HepG2 (cell line): ENCODE results near the gene NEDD4. TPM values are rescaled to one million over a fixed set of nuclear protein-coding genes. Genes with fewer than 3 reads are reported as not detected.
A peak's percentile ranks its signal among the peaks of the same experiment; 100 is the strongest.

ENCODE experiments used
- ATAC-seq: fragments of 200-7000 bp; cut with Tn5 transposase; 3 replicates; pipeline ENCODE4 v1.9.1; 2020; ENCODE audit warnings: mild to moderate bottlenecking, moderate library complexity
- BruUV-seq: library from RNA; stranded (reverse); fragments of 400-500 nt; replicated peaks from 2 replicates; lab custom pipeline; 2021; lab: Mats Ljungman, UMichigan
- CTCF ChIA-PET: fragments of 300-600 bp; formaldehyde crosslinking; extraction: SDS; loops from one replicate; lab custom pipeline; 2021; ENCODE audit warnings: low total read pairs, inconsistent platforms, low intra/inter-chr PET ratio; lab: Yijun Ruan, JAX
- POLR2A ChIA-PET: fragments of 350-600 bp; sonication (Branson Sonifier 250); formaldehyde crosslinking; loops from one replicate; lab custom pipeline; 2020; ENCODE audit warnings: antibody characterized with exemption, inconsistent platforms; lab: Yijun Ruan, JAX
- DNase-seq: peaks from one replicate; pipeline ENCODE4 v3.0.0-alpha.2; 2015; ENCODE audit warnings: low spot score
- FAIRE-seq: peaks from 3 replicates; lab custom pipeline; 2011; peaks lifted over from hg19 to GRCh38; lab: Jason Lieb, UNC
- H2AFZ ChIP-seq: one replicate; pipeline ENCODE4 v1.6.1; 2011; ENCODE audit warnings: low read length, inconsistent platforms
- H3K27ac ChIP-seq: fragments of 300-600 bp; 3 replicates; pipeline ENCODE4 v1.8.0; 2011; ENCODE audit warnings: mixed run types, mild to moderate bottlenecking, mixed read lengths, low read length, inconsistent platforms; ENCODE audit not compliant: insufficient read depth; ENCODE audit errors: extremely low read length
- H3K27me3 ChIP-seq, 2 experiments: fragments of 200-600 bp in 1 of 2; 2 replicates in 1 of 2; 3 replicates in 1 of 2; pipeline versions ENCODE4 v1.6.0 to v1.8.0; 2011; ENCODE audit warnings: low read length in 2 of 2, mild to moderate bottlenecking in 2 of 2, moderate library complexity in 2 of 2, inconsistent platforms in 1 of 2; ENCODE audit not compliant: insufficient read depth in 2 of 2, control insufficient read depth in 1 of 2
- H3K36me3 ChIP-seq, 2 experiments: fragments of 200-600 bp in 1 of 2; replicated peaks in 1 of 2; 2 replicates in 1 of 2; 3 replicates in 1 of 2; pipeline versions ENCODE4 v1.5.1 to v1.8.0; 2011; ENCODE audit warnings: low read length in 2 of 2, inconsistent platforms in 1 of 2; ENCODE audit not compliant: insufficient read depth in 2 of 2, control insufficient read depth in 1 of 2
- H3K4me1 ChIP-seq: 2 replicates; pipeline ENCODE4 v1.5.1; 2012; ENCODE audit warnings: low read length, inconsistent platforms; ENCODE audit not compliant: insufficient read depth
- H3K4me2 ChIP-seq: 2 replicates; pipeline ENCODE4 v1.6.0; 2011; ENCODE audit warnings: low read depth, low read length, inconsistent platforms
- H3K4me3 ChIP-seq, 3 experiments: fragments of 200-600 bp in 1 of 3; sonication (generic), shearing (Covaris generic) in 1 of 3; replicated peaks in 1 of 3; 2 replicates each; pipeline ENCODE4 v1.5.1; 2011 to 2016; ENCODE audit warnings: low read length in 3 of 3, inconsistent platforms in 2 of 3, low read depth in 2 of 3, mild to moderate bottlenecking in 2 of 3, control low read depth in 1 of 3, mixed read lengths in 1 of 3; ENCODE audit not compliant: insufficient read depth in 1 of 3
- H3K79me2 ChIP-seq: one replicate; pipeline ENCODE4 v1.6.1; 2011; ENCODE audit warnings: low read length, inconsistent platforms; ENCODE audit not compliant: insufficient read depth
- H3K9ac ChIP-seq: 2 replicates; pipeline ENCODE4 v1.6.0; 2011; ENCODE audit warnings: mild to moderate bottlenecking, low read depth, low read length, inconsistent platforms; ENCODE audit not compliant: insufficient read depth
- H3K9me3 ChIP-seq: 2 replicates; pipeline ENCODE4 v1.5.1; 2012; ENCODE audit warnings: mild to moderate bottlenecking, low read length
- H4K20me1 ChIP-seq: 2 replicates; pipeline ENCODE4 v1.6.0; 2011; ENCODE audit warnings: inconsistent platforms, mild to moderate bottlenecking, low read length, moderate library complexity; ENCODE audit not compliant: insufficient read depth
- SRF ChIP-seq: IDR thresholded peaks from 2 replicates; pipeline ENCODE4 v1.6.1; 2011; ENCODE audit warnings: mild to moderate bottlenecking, low read depth, low read length, moderate library complexity
- ZBTB7B ChIP-seq: sonication (generic); formaldehyde crosslinking; IDR thresholded peaks from 2 replicates; pipeline ENCODE4 v1.4.0; 2020; ENCODE audit warnings: missing genetic modification reagents
- ZMYM4 ChIP-seq: sonication (generic); formaldehyde crosslinking; IDR thresholded peaks from 2 replicates; pipeline ENCODE4 v1.8.1; 2023; ENCODE audit warnings: mild to moderate bottlenecking, missing genetic modification reagents
- ZNF556 ChIP-seq: sonication (generic); formaldehyde crosslinking; IDR thresholded peaks from 2 replicates; pipeline ENCODE4 v1.4.0; 2020; ENCODE audit warnings: mild to moderate bottlenecking, missing genetic modification reagents, borderline replicate concordance
- WGBS: methylation state at CpG from one replicate; pipeline ENCODE4 v1.1.6; 2017; ENCODE audit warnings: low lambda C conversion rate; 5-methylcytosine and 5-hydroxymethylcytosine counted together
- in situ Hi-C: cut with HindIII; loops from 2 replicates; pipeline ENCODE4 v1.10.0; 2017; ENCODE audit warnings: low pct_unique_long_range_greater_than_20kb; ENCODE audit not compliant: extremely low pct_ligation_motif_present
- intact Hi-C: fragments of 100-400 bp; cut with micrococcal nuclease; formaldehyde crosslinking; loops from one replicate; pipeline ENCODE4 v1.10.0; 2022; ENCODE audit not compliant: unreplicated experiment
- polyA plus RNA-seq, 8 experiments: library from polyadenylated mRNA; depleted of rRNA in 3 of 8; stranded (reverse) in 7 of 8; unstranded in 1 of 8; fragments of >200 nt; fragmentation: Illumina TruSeq in 4 of 8; extraction: Trizol in 4 of 8; gene quantifications; 2 replicates each; pipeline versions ENCODE4 v1.2.1 to v1.2.3, GENCODE V29; 2011 to 2016; ENCODE audit warnings: low read depth in 4 of 8, missing spikeins in 1 of 8, mixed read lengths in 1 of 8; ENCODE audit not compliant: insufficient read depth in 1 of 8
- total RNA-seq, 5 experiments: library from RNA; depleted of rRNA; stranded (reverse); fragments of >200 nt; fragmentation: Illumina TruSeq; extraction: Trizol; gene quantifications; 2 replicates each; pipeline ENCODE4 v1.2.3, GENCODE V29; 2016; ENCODE audit warnings: low read depth in 1 of 5
- TF ChIP-seq, protein P1 (sequence below): sonication (generic); formaldehyde crosslinking; IDR thresholded peaks from 2 replicates; pipeline ENCODE4 v1.5.1; 2020; ENCODE audit warnings: mild to moderate bottlenecking, missing genetic modification reagents
- TF ChIP-seq, protein P2 (sequence below): IDR thresholded peaks from 2 replicates; pipeline ENCODE4 v1.6.1; 2016

The NEDD4 gene
- total and polyA plus RNA-seq, 2 of the 13 experiments (the other 11 are each of a cell fraction or from before 2014, with no cell fraction given), result 10.4 to 13.0 TPM

DNA sequence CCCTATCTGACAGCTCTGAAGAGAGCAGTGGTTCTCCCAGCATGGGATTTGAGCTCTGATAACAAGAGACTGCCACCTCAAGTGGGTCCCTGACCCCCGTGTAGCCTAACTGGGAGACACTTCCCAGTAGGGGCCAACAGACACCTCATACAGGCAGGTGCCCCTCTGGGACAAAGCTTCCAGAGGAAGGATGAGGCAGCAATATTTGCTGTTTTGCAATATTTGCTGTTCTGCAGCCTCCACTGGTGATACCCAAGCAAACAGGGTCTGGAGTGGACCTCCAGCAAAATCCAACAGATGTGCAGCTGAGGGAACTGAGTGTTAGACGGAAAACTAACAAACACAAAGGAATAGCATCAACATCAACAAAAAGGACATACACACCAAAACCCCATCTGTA lies 48.8 kb downstream of the NEDD4 start (continued):
- TF ChIP-seq, protein P1, sequence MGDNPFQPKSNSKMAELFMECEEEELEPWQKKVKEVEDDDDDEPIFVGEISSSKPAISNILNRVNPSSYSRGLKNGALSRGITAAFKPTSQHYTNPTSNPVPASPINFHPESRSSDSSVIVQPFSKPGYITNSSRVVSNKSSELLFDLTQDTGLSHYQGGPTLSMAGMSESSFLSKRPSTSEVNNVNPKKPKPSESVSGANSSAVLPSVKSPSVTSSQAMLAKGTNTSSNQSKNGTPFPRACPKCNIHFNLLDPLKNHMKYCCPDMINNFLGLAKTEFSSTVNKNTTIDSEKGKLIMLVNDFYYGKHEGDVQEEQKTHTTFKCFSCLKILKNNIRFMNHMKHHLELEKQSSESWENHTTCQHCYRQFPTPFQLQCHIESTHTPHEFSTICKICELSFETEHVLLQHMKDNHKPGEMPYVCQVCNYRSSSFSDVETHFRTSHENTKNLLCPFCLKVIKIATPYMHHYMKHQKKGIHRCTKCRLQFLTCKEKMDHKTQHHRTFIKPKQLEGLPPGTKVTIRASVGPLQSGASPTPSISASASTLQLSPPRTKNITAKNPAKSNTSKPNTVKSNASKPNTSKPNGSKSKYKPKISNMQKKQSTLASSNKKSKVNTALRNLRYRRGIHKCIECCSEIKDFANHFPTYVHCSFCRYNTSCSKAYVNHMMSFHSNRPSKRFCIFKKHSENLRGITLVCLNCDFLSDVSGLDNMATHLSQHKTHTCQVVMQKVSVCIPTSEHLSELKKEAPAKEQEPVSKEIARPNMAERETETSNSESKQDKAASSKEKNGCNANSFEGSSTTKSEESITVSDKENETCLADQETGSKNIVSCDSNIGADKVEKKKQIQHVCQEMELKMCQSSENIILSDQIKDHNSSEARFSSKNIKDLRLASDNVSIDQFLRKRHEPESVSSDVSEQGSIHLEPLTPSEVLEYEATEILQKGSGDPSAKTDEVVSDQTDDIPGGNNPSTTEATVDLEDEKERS (CRISPR knock-in tag), result 0 out of 2 replicates have a peak, but pooled peaks have one; percentile 29
- TF ChIP-seq ZNF556 (0 out of 2 replicates have a peak, but pooled peaks have one; percentile 29), ZMYM4 (peak; percentile 82), ZBTB7B (CRISPR knock-in tag) (peak; percentile 80)
- TF ChIP-seq, protein P2, sequence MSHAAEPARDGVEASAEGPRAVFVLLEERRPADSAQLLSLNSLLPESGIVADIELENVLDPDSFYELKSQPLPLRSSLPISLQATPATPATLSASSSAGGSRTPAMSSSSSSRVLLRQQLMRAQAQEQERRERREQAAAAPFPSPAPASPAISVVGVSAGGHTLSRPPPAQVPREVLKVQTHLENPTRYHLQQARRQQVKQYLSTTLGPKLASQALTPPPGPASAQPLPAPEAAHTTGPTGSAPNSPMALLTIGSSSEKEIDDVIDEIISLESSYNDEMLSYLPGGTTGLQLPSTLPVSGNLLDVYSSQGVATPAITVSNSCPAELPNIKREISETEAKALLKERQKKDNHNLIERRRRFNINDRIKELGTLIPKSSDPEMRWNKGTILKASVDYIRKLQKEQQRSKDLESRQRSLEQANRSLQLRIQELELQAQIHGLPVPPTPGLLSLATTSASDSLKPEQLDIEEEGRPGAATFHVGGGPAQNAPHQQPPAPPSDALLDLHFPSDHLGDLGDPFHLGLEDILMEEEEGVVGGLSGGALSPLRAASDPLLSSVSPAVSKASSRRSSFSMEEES, result 0 out of 2 replicates have a peak, but pooled peaks have one; percentile 30

DNA sequence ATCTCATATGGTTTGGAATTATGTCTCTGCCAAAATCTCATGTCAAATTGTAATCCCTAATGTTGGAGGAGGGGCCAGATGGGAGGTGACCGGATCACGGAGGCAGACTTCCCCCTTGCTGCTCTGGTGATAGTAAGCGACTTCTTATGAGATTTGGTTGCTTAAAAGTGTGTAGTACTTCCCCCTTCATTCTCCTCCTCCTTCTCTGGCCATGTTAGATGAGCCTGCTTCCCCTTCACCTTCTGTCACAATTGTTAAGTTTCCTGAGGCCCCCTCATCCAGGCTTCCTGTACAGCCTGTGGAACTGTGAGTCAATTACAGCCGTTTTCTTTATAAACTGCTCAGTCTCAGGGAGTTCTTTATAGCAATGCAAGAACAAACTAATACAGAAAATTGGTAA lies 51.1 kb downstream of the NEDD4 start:
- DNase-seq (no peak), FAIRE-seq (no peak), ATAC-seq (no peak)
- H3K79me2 ChIP-seq, result no peaks in the 10 kb centered on the region
- no peak overlapping the region for H2AFZ ChIP-seq
- no peak overlapping the region for H3K4me2 ChIP-seq
- H3K4me1 ChIP-seq, result peaks cover 22% of the 10 kb centered on the region
- peaks cover 4% of the 10 kb centered on the region; the same call in 1 of the 2 replicates for H3K9me3 ChIP-seq
- no peak overlapping the region for H3K4me3 ChIP-seq
- no TSS peak for BruUV-seq
- TF ChIP-seq SRF, result no peak
- POLR2A ChIA-PET, result no interaction called here
- peaks cover 0 to 7% of the 10 kb centered on the region in 2 experiments; a peak in 2 of 5 replicates for H3K36me3 ChIP-seq
- H4K20me1 ChIP-seq, result no peaks in the 10 kb centered on the region
- in situ Hi-C loops, result no loop called here
- intact Hi-C loops, result no loop called here
- CTCF ChIA-PET, result no interaction called here
- H3K9ac ChIP-seq, result no peak overlapping the region
- H3K27ac ChIP-seq, result no peak overlapping the region
- WGBS, result over 99% methylated on average over 4 of the region's 4 CpGs
- H3K27me3 ChIP-seq, result no peaks in the 10 kb centered on the region
